Central memory CD8-positive, alpha-beta T cell (primary cell): ENCODE data around the gene KANK3.
A peak's percentile ranks its signal among the peaks of the same experiment; 100 is the strongest.
"Not testable (repeated sequence)": the region's sequence is repeated elsewhere in the genome, so short reads cannot be mapped to it uniquely, and the experiment has no call there.

ENCODE experiments used
- ATAC-seq: fragments of 150-1000 bp; cut with Tn5 transposase; replicated peaks from 2 replicates; pipeline ENCODE4 v1.10.0; 2022; ENCODE audit warnings: mild to moderate bottlenecking, moderate FRiP score, moderate number of reproducible peaks; ENCODE audit not compliant: poor library complexity, severe bottlenecking; ENCODE audit errors: extremely low read depth
- DNase-seq, 2 donors: peaks; one replicate each; pipeline ENCODE4 v3.0.0; 2021; ENCODE audit warnings: low spot score in 2 of 2
- H3K27ac Mint-ChIP-seq: one replicate; pipeline ENCODE4 v1.8.0; 2022; ENCODE audit warnings: low read depth, mild to moderate bottlenecking, moderate library complexity, mixed read lengths
- H3K27me3 Mint-ChIP-seq: one replicate; pipeline ENCODE4 v1.8.0; 2022; ENCODE audit warnings: mixed read lengths
- H3K36me3 Mint-ChIP-seq: one replicate; pipeline ENCODE4 v1.8.0; 2022; ENCODE audit warnings: mild to moderate bottlenecking, moderate library complexity, mixed read lengths; ENCODE audit not compliant: insufficient read depth
- H3K4me1 Mint-ChIP-seq: one replicate; pipeline ENCODE4 v1.8.0; 2022; ENCODE audit warnings: mixed read lengths
- H3K4me3 Mint-ChIP-seq: one replicate; pipeline ENCODE4 v1.8.0; 2022; ENCODE audit warnings: mild to moderate bottlenecking, moderate library complexity, mixed read lengths
- H3K9me3 Mint-ChIP-seq: one replicate; pipeline ENCODE4 v1.8.0; 2022; ENCODE audit warnings: mixed read lengths

KANK3 gene

GRCh38 chr19:8329996-8330395 lies 13.1 kb downstream of the KANK3 start:
- ATAC-seq, result no peak
- H3K4me3 Mint-ChIP-seq, result no peak overlapping the region
- no peak for DNase-seq
- H3K9me3 Mint-ChIP-seq, result no peaks in the 10 kb centered on the region
- no peaks in the 10 kb centered on the region for H3K4me1 Mint-ChIP-seq
- no peaks in the 10 kb centered on the region for H3K27me3 Mint-ChIP-seq
- H3K36me3 Mint-ChIP-seq, result peaks cover 2% of the 10 kb centered on the region
- H3K27ac Mint-ChIP-seq, result no peak overlapping the region

- Mint-ChIP-seq H3K27me3 (no peaks in the 10 kb centered on the region), H3K4me1 (peaks cover 31% of the 10 kb centered on the region), H3K9me3 (no peaks in the 10 kb centered on the region), H3K27ac (no peak overlapping the region), H3K4me3 (no peak overlapping the region), H3K36me3 (peaks cover 29% of the 10 kb centered on the region)
- DNase-seq (no peak), ATAC-seq (no peak)
Measured at GRCh38 chr19:8325454-8325853, 17.6 kb downstream of the KANK3 start.

GRCh38 chr19:8324186-8325050 lies 18.6 kb downstream of the KANK3 start:
- DNase-seq, result no peak
- no peaks in the 10 kb centered on the region for H3K9me3 Mint-ChIP-seq
- no peak for ATAC-seq
- peak overlapping the region; percentile 11 for H3K4me3 Mint-ChIP-seq
- H3K27me3 Mint-ChIP-seq, result no peaks in the 10 kb centered on the region
- H3K4me1 Mint-ChIP-seq, result peaks cover 37% of the 10 kb centered on the region
- H3K36me3 Mint-ChIP-seq, result peaks cover 31% of the 10 kb centered on the region
- no peak overlapping the region for H3K27ac Mint-ChIP-seq

- H3K27me3 Mint-ChIP-seq, result no peaks in the 10 kb centered on the region
- H3K4me1 Mint-ChIP-seq, result peaks cover 37% of the 10 kb centered on the region
- DNase-seq (no peak), ATAC-seq (no peak)
- no peak overlapping the region for H3K27ac Mint-ChIP-seq
- H3K4me3 Mint-ChIP-seq, result peak overlapping the region; percentile 11
- H3K9me3 Mint-ChIP-seq, result no peaks in the 10 kb centered on the region
- H3K36me3 Mint-ChIP-seq, result peaks cover 31% of the 10 kb centered on the region
Measured at GRCh38 chr19:8323781-8324185, 19.3 kb downstream of the KANK3 start.

- Mint-ChIP-seq H3K27ac (no peak overlapping the region), H3K27me3 (no peaks in the 10 kb centered on the region), H3K9me3 (no peaks in the 10 kb centered on the region), H3K4me1 (peaks cover 37% of the 10 kb centered on the region), H3K36me3 (peaks cover 31% of the 10 kb centered on the region), H3K4me3 (peak overlapping the region; percentile 99)
- ATAC-seq (no peak), DNase-seq (no peak)
Measured at GRCh38 chr19:8322638-8322997, 20.4 kb downstream of the KANK3 start.

GRCh38 chr19:8321986-8322637 lies 20.9 kb downstream of the KANK3 start:
- Mint-ChIP-seq H3K27ac (peak overlapping the region; percentile 100), H3K4me3 (peak overlapping the region; percentile 99), H3K4me1 (peaks cover 37% of the 10 kb centered on the region), H3K9me3 (no peaks in the 10 kb centered on the region), H3K36me3 (peaks cover 31% of the 10 kb centered on the region), H3K27me3 (no peaks in the 10 kb centered on the region)
- DNase-seq, result no peak
- peak; percentile 18 for ATAC-seq

GRCh38 chr19:8321067-8321985 lies 21.7 kb downstream of the KANK3 start, which contains the start of the genes NDUFA7 and RPS28:
Gene NDUFA7, minus strand, starts transcription at chr19:8321375. Its CDS starts 17 bp downstream, at chr19:8321358.
Gene RPS28, plus strand, starts transcription at chr19:8321496. Its CDS starts 35 bp downstream, at chr19:8321531.
- H3K27me3 Mint-ChIP-seq, result no peaks in the 10 kb centered on the region
- H3K4me3 Mint-ChIP-seq, result peak within 1 kb of the TSS; percentile 99
- H3K36me3 Mint-ChIP-seq, result peaks cover 31% of the 10 kb centered on the region
- H3K4me1 Mint-ChIP-seq, result peaks cover 37% of the 10 kb centered on the region
- DNase-seq, result peak; percentile 97
- no peaks in the 10 kb centered on the region for H3K9me3 Mint-ChIP-seq
- H3K27ac Mint-ChIP-seq, result peak within 1 kb of the TSS; percentile 100
- peak; percentile 95 for ATAC-seq

- DNase-seq (peak in 1 of 2 donors; percentile 19), ATAC-seq (peak; percentile 4)
- H3K4me1 Mint-ChIP-seq, result peaks cover 37% of the 10 kb centered on the region
Measured at GRCh38 chr19:8320564-8321066, 22.4 kb downstream of the KANK3 start.

GRCh38 chr19:8319807-8320520 lies 23.1 kb downstream of the KANK3 start:
- H3K36me3 Mint-ChIP-seq, result peaks cover 38% of the 10 kb centered on the region
- no peak for ATAC-seq
- peaks cover 37% of the 10 kb centered on the region for H3K4me1 Mint-ChIP-seq
- no peak for DNase-seq
- no peaks in the 10 kb centered on the region for H3K9me3 Mint-ChIP-seq
- H3K27me3 Mint-ChIP-seq, result no peaks in the 10 kb centered on the region
- peak overlapping the region; percentile 99 for H3K4me3 Mint-ChIP-seq
- H3K27ac Mint-ChIP-seq, result peak overlapping the region; percentile 100

More at GRCh38 chr19:8320564-8321066, 22.4 kb downstream of the KANK3 start:
- H3K4me3 Mint-ChIP-seq, result peak overlapping the region; percentile 99
- no peaks in the 10 kb centered on the region for H3K9me3 Mint-ChIP-seq
- peaks cover 34% of the 10 kb centered on the region for H3K36me3 Mint-ChIP-seq
- H3K27ac Mint-ChIP-seq, result peak overlapping the region; percentile 100
- H3K27me3 Mint-ChIP-seq, result no peaks in the 10 kb centered on the region

GRCh38 chr19:8318835-8319234 lies 24.2 kb downstream of the KANK3 start:
- not testable (repeated sequence) for H3K9me3 Mint-ChIP-seq, H3K27ac Mint-ChIP-seq

GRCh38 chr19:8316351-8317125 lies 26.5 kb downstream of the KANK3 start:
- no peak overlapping the region for H3K4me3 Mint-ChIP-seq
- peaks cover 36% of the 10 kb centered on the region for H3K36me3 Mint-ChIP-seq
- H3K4me1 Mint-ChIP-seq, result peaks cover 16% of the 10 kb centered on the region

More at GRCh38 chr19:8318835-8319234, 24.2 kb downstream of the KANK3 start:
- Mint-ChIP-seq H3K4me1 (peaks cover 37% of the 10 kb centered on the region), H3K36me3 (peaks cover 42% of the 10 kb centered on the region)
- not testable (repeated sequence) for ATAC-seq, H3K4me3 Mint-ChIP-seq, H3K27me3 Mint-ChIP-seq, DNase-seq

More at GRCh38 chr19:8316351-8317125, 26.5 kb downstream of the KANK3 start:
- no peak for DNase-seq
- ATAC-seq, result no peak
- no peak overlapping the region for H3K27ac Mint-ChIP-seq
- H3K27me3 Mint-ChIP-seq, result no peaks in the 10 kb centered on the region
- no peaks in the 10 kb centered on the region for H3K9me3 Mint-ChIP-seq
